ENCODE results near the gene CLIC6.
"Not testable (repeated sequence)": the region's sequence is repeated elsewhere in the genome, so short reads cannot be mapped to it uniquely, and the experiment has no call there.

Gene CLIC6

GRCh38 chr21:34695434-34695833, 26.6 kb downstream of the CLIC6 start:
- no peak for DNase-seq

- no peak for DNase-seq
Measured at GRCh38 chr21:34696121-34696520, 27.3 kb downstream of the CLIC6 start.

GRCh38 chr21:34697826-34698225, 29.0 kb downstream of the CLIC6 start:
- no peak for DNase-seq

GRCh38 chr21:34698270-34699015, 29.6 kb downstream of the CLIC6 start:
- DNase-seq = no peak

- DNase-seq = no peak
Measured at GRCh38 chr21:34700605-34701004, 31.8 kb downstream of the CLIC6 start.

- no peak for DNase-seq
Measured at GRCh38 chr21:34701726-34702125, 32.9 kb downstream of the CLIC6 start.

GRCh38 chr21:34702341-34703170, 33.8 kb downstream of the CLIC6 start:
- DNase-seq = no peak

GRCh38 chr21:34703571-34703970, 34.8 kb downstream of the CLIC6 start:
- no peak for DNase-seq

GRCh38 chr21:34704119-34704518, 35.3 kb downstream of the CLIC6 start:
- DNase-seq = no peak

GRCh38 chr21:34705011-34705410, 36.2 kb downstream of the CLIC6 start:
- DNase-seq = no peak

GRCh38 chr21:34706337-34706736, 37.5 kb downstream of the CLIC6 start:
- DNase-seq = no peak

GRCh38 chr21:34707876-34708325, 39.1 kb downstream of the CLIC6 start:
- DNase-seq = peak; percentile 77

GRCh38 chr21:34713621-34714020, 44.8 kb downstream of the CLIC6 start:
- no peak for DNase-seq

GRCh38 chr21:34715518-34715917, 46.7 kb downstream of the CLIC6 start:
- DNase-seq = no peak

GRCh38 chr21:34715985-34716596, 47.3 kb downstream of the CLIC6 start:
- DNase-seq = no peak

- DNase-seq = not testable (repeated sequence)
Measured at GRCh38 chr21:34718529-34718928, 49.7 kb downstream of the CLIC6 start.

GRCh38 chr21:34722684-34723300, 54.0 kb downstream of the CLIC6 start:
- DNase-seq = peak; percentile 70

GRCh38 chr21:34724131-34724856, 55.5 kb downstream of the CLIC6 start:
- DNase-seq = no peak

GRCh38 chr21:34724857-34725195, 56.0 kb downstream of the CLIC6 start:
- no peak for DNase-seq

- DNase-seq = no peak
Measured at GRCh38 chr21:34726627-34727337, 58.0 kb downstream of the CLIC6 start.

GRCh38 chr21:34728479-34728878, 59.7 kb downstream of the CLIC6 start:
- DNase-seq = no peak

- no peak for DNase-seq
Measured at GRCh38 chr21:34730194-34730593, 61.4 kb downstream of the CLIC6 start.
